ENCODE results near the gene IMMP2L.
A peak's percentile ranks its signal among the peaks of the same experiment; 100 is the strongest.

IMMP2L gene

DNA sequence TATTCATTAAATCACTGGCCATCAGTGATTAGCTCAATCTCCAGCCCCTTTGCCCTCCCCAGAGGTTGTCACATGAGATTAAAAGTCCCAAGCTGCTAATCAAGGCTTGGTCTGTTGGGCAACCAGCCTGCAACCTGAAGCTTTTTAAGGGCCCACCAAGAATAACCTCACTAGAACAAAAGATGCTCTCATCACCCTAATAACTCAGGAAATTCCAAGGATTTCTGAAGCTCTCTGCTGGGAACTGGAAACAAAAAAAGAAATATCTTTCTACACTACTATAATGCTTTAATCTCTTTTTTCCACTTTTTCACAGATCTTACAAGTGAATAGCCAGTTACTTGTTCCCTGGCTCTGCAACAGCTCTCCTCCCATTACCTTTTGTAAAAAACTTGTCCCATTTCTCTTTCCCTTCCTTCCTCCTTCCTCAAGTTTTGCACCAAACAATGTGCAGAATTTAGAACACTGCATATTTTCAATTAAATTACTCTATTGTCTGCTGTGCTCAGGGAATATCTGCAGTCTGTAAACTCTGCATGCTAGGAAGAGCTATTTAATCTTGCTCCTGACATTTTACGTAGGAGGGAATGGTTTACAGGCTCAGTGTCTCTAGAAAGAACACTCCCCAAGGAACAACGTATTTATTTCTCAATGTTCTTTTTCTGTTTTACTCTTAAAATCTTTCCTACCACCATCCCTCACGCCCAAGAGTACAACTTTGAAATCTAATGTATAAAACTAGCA is 169.1 kb downstream of the IMMP2L start:
- DNase-seq (ENCODE audit: low read depth), result no peak

GRCh38 chr7:111392294-111392693 is 170.0 kb downstream of the IMMP2L start:
- no peak for DNase-seq (ENCODE audit: low read depth)

GRCh38 chr7:111390000-111390399 is 172.3 kb downstream of the IMMP2L start:
- DNase-seq (ENCODE audit: low read depth), result no peak

- no peak for DNase-seq (ENCODE audit: low read depth)
These were observed 173.4 kb downstream of the IMMP2L start for GRCh38 chr7:111388912-111389311.

- DNase-seq (ENCODE audit: low read depth), result no peak
These were observed 174.3 kb downstream of the IMMP2L start for GRCh38 chr7:111388016-111388415.

GRCh38 chr7:111384065-111384891 is 178.0 kb downstream of the IMMP2L start:
- peak; percentile 82 for DNase-seq (ENCODE audit: low read depth)

GRCh38 chr7:111383133-111383532 is 179.2 kb downstream of the IMMP2L start:
- no peak for DNase-seq (ENCODE audit: low read depth)

- no peak for DNase-seq (ENCODE audit: low read depth)
These were observed 180.7 kb downstream of the IMMP2L start for GRCh38 chr7:111381590-111381989.

GRCh38 chr7:111380945-111381344 is 181.3 kb downstream of the IMMP2L start:
- no peak for DNase-seq (ENCODE audit: low read depth)

GRCh38 chr7:111374027-111374426 is 188.3 kb downstream of the IMMP2L start:
- no peak for DNase-seq (ENCODE audit: low read depth)

GRCh38 chr7:111371437-111371836 is 190.9 kb downstream of the IMMP2L start:
- no peak for DNase-seq (ENCODE audit: low read depth)

DNA sequence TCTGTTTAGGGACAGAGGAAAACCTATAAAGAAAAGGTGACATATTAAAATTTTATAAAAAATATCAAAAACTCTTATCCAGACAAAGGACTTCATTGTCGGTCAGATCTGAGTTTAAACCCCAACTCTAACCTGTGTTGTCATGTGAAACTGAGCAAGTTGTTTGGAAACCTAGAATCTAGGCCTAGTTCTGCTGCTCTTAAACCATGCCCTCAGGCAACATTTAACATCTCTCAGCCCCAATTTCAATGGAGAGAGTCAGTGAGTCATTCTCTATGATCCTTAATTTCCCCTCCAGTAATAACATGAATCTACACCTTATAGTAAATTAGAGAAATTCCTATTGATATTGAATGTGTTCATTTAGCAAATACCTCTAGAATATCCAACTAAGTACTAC is 192.3 kb downstream of the IMMP2L start:
- DNase-seq (ENCODE audit: low read depth), result peak; percentile 33

DNA sequence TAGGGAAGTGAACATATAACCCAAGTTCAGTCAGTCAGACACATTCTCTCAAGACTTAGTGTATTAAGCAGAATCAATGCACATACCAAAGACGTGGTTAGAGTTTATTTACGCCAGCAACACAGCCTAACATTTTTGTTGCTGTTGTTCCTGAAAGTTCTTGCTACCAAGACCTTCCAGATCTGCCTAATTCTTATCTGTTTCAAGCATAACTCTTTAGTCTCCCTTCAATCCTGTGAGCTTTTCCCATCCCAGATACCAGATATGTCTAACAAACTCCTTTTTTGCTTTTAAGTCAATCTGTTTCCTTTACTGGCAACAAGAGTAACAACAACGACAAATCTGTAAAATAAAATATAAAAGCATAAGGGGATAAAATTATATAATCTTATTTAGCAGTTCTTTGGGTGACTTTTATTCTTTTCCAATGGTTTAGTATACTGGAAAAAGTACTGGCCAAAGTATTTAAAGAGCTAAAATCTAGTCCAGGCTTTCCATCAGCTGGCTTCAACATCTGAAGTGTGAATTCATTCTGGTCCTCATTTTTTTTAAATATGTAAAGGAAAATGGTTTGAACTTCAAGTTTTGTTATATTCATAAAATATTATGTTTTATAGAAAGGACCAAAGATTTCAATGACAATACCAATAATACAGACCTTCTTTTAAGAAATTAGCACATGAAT is 193.8 kb downstream of the IMMP2L start:
- no peak for DNase-seq (ENCODE audit: low read depth)

- peak; percentile 85 for DNase-seq (ENCODE audit: low read depth)
These were observed 197.9 kb downstream of the IMMP2L start for GRCh38 chr7:111364413-111364812.

GRCh38 chr7:111363099-111363498 is 199.2 kb downstream of the IMMP2L start:
- peak; percentile 40 for DNase-seq (ENCODE audit: low read depth)

- peak; percentile 56 for DNase-seq (ENCODE audit: low read depth)
These were observed 199.7 kb downstream of the IMMP2L start for GRCh38 chr7:111362506-111363054.

- no peak for DNase-seq (ENCODE audit: low read depth)
These were observed 203.4 kb downstream of the IMMP2L start for GRCh38 chr7:111358915-111359314.

- peak; percentile 83 for DNase-seq (ENCODE audit: low read depth)
These were observed 204.6 kb downstream of the IMMP2L start for GRCh38 chr7:111357691-111358090.

- peak; percentile 33 for DNase-seq (ENCODE audit: low read depth)
These were observed 205.4 kb downstream of the IMMP2L start for GRCh38 chr7:111356941-111357340.

- DNase-seq (ENCODE audit: low read depth), result no peak
These were observed 210.0 kb downstream of the IMMP2L start for GRCh38 chr7:111352319-111352718.

- no peak for DNase-seq (ENCODE audit: low read depth)
These were observed 216.1 kb downstream of the IMMP2L start for GRCh38 chr7:111346219-111346618.

DNA sequence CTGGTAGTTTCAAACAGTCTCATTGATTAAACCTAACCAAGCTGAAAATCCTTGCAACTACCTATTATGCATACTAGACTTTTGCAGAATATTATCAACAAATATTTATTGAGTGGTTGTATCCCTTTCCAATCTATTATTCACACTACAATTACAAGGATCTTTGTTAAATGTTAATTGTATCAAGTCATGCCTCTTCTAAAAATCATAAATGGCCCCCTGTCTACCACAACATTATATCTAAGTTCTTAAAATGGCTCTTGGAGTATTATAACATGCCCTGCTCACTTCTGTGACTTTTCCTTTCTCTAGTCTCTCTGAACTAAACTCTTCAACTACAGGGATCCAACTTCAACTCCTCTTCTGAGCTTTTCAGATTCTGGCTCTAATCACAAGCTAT is 219.3 kb downstream of the IMMP2L start:
- DNase-seq (ENCODE audit: low read depth), result no peak

All from ELR (cell line).